ENCODE measurements around the gene RMI1. TPM values are rescaled to one million over a fixed set of nuclear protein-coding genes. Genes with fewer than 3 reads are reported as not detected.

Gene RMI1
- total RNA-seq = 1 to 10 TPM; 8.2 to 9.1 (median 8.4) TPM

DNA sequence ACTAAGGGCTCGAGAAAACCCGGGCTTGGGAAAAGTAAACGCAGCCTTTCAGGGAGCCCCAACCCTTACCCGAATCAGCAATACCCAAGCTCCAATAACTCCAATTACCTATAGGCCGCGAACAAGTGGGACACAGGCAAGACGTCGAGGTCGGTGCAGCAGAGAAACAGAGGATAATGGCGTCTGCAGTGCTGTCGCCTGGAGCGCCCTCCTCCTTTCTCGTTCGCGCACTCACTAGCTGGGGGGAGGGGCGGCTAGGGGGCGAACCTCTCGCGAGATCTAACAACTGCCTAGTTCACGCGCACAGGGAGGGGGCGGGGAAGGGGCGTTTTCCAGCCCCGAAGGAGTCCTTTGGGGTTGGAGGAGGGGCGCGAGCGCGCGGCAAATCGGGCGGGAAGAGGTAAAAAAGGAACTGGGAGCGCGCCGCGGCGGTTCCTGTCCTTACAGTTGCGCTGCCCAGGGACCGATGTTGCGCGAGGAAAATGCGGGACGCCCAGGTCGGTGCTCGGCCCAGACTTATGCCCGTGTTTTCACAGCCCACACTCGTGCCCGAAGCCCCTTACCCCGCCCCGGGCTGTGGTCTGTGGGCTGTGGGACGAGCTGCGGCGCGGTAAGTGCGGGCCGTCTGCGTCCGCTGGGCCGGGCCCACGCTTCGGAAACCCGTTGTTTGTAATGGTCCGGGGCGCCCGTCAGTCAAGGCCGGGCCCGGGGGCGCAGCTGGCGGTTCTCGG is at the start of gene RMI1:
Gene RMI1 (plus strand): TSS at position 411 of the 731 bp plus-strand sequence. CDS start 20,182 bp downstream, outside the sequence.
- peak; percentile 97 to 98 for TF ChIP-seq POLR2A (IDR thresholded peaks at IDR 0.05)
- peak in 2 of 6 experiments; percentile 18 to 24 for TF ChIP-seq CTCF (IDR thresholded peaks at IDR 0.05)
- peak within 1 kb of the TSS; percentile 81 to 93 (median 88) for H3K4me3 ChIP-seq
- no peaks in the 10 kb centered on the region for H3K9me3 ChIP-seq
- H3K4me1 ChIP-seq = peaks cover 0 to 32% (median 11%) of the 10 kb centered on the region in 4 donors
- DNase-seq = peak; percentile 99 to 100 (median 100)
- peaks cover 0 to 23% (median 0%) of the 10 kb centered on the region in 3 donors for H3K36me3 ChIP-seq
- H3K27me3 ChIP-seq = no peaks in the 10 kb centered on the region
- peak within 1 kb of the TSS; percentile 97 to 99 (median 98) for H3K27ac ChIP-seq

- Histone ChIP-seq H3K36me3 (no peaks in the 10 kb centered on the region), H3K4me3 (no peak overlapping the region), H3K27me3 (no peaks in the 10 kb centered on the region), H3K4me1 (no peaks in the 10 kb centered on the region), H3K27ac (no peak overlapping the region), H3K9me3 (no peaks in the 10 kb centered on the region)
- no peak for DNase-seq
- TF ChIP-seq POLR2A (IDR thresholded peaks at IDR 0.05) = no peak
- TF ChIP-seq CTCF (IDR thresholded peaks at IDR 0.05) = no peak
These were observed 49.7 kb upstream of the RMI1 start for GRCh38 chr9:83930881-83931280.

- no peaks in the 10 kb centered on the region for H3K36me3 ChIP-seq
- no peak overlapping the region for H3K4me3 ChIP-seq
- H3K9me3 ChIP-seq = no peaks in the 10 kb centered on the region
- no peak for TF ChIP-seq POLR2A (IDR thresholded peaks at IDR 0.05)
- TF ChIP-seq CTCF (IDR thresholded peaks at IDR 0.05) = no peak
- H3K27ac ChIP-seq = no peak overlapping the region
- H3K27me3 ChIP-seq = no peaks in the 10 kb centered on the region
- DNase-seq = no peak
- no peaks in the 10 kb centered on the region for H3K4me1 ChIP-seq
These were observed 48.6 kb upstream of the RMI1 start for GRCh38 chr9:83932011-83932410.

GRCh38 chr9:83932851-83933250 is 47.8 kb upstream of the RMI1 start:
- no peak for TF ChIP-seq POLR2A (IDR thresholded peaks at IDR 0.05)
- TF ChIP-seq CTCF (IDR thresholded peaks at IDR 0.05) = no peak
- DNase-seq = no peak
- no peaks in the 10 kb centered on the region for H3K4me1 ChIP-seq
- H3K27me3 ChIP-seq = no peaks in the 10 kb centered on the region
- H3K9me3 ChIP-seq = no peaks in the 10 kb centered on the region
- no peak overlapping the region for H3K27ac ChIP-seq
- no peak overlapping the region for H3K4me3 ChIP-seq
- no peaks in the 10 kb centered on the region for H3K36me3 ChIP-seq

GRCh38 chr9:83933790-83934189 is 46.8 kb upstream of the RMI1 start:
- H3K27me3 ChIP-seq = no peaks in the 10 kb centered on the region
- no peak overlapping the region for H3K27ac ChIP-seq
- H3K4me3 ChIP-seq = no peak overlapping the region
- DNase-seq = no peak
- no peaks in the 10 kb centered on the region for H3K4me1 ChIP-seq
- TF ChIP-seq CTCF (IDR thresholded peaks at IDR 0.05) = no peak
- no peak for TF ChIP-seq POLR2A (IDR thresholded peaks at IDR 0.05)
- H3K9me3 ChIP-seq = no peaks in the 10 kb centered on the region
- peaks cover 0 to 6% (median 0%) of the 10 kb centered on the region in 3 donors for H3K36me3 ChIP-seq

Measured in Peyer's patch (tissue), 4 donors.